Neural progenitor cell (in vitro differentiated cells): ENCODE measurements around the gene TGFBR3.

Source experiments
- EZH2 ChIP-seq: fragments of 200-600 bp; sonication (generic); IDR thresholded peaks from 2 replicates; pipeline ENCODE4 v1.6.1; 2017; ENCODE audit warnings: antibody characterized with exemption, mild to moderate bottlenecking, moderate library complexity
- EZH2phosphoT487 ChIP-seq: fragments of 200-600 bp; sonication (generic); IDR thresholded peaks from 2 replicates; pipeline ENCODE4 v1.6.1; 2017; ENCODE audit warnings: antibody characterized with exemption
- TF ChIP-seq, protein P1 (sequence below): fragments of 200-600 bp; sonication (generic); IDR thresholded peaks from 2 replicates; pipeline ENCODE4 v1.5.1; 2017; ENCODE audit warnings: antibody characterized with exemption, mild to moderate bottlenecking

DNA sequence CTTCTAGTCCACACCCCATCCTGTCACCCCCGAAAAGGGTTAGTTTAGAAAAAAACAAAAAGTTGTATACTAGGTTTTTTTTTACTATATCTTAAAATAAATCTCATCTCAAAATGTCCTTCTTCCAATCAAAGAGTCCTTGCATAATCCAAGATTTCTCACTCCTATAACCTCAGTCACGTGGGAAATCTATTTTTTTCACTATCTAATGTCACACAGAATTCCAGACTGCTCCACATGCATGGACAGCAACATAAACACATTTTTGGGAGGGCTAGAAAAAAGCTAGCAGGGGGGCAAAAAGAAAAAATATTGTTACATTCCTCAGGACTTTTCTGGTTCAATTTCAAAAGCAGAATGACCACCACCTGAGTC is 39.3 kb downstream of the TGFBR3 start:
- TF ChIP-seq, protein P1, sequence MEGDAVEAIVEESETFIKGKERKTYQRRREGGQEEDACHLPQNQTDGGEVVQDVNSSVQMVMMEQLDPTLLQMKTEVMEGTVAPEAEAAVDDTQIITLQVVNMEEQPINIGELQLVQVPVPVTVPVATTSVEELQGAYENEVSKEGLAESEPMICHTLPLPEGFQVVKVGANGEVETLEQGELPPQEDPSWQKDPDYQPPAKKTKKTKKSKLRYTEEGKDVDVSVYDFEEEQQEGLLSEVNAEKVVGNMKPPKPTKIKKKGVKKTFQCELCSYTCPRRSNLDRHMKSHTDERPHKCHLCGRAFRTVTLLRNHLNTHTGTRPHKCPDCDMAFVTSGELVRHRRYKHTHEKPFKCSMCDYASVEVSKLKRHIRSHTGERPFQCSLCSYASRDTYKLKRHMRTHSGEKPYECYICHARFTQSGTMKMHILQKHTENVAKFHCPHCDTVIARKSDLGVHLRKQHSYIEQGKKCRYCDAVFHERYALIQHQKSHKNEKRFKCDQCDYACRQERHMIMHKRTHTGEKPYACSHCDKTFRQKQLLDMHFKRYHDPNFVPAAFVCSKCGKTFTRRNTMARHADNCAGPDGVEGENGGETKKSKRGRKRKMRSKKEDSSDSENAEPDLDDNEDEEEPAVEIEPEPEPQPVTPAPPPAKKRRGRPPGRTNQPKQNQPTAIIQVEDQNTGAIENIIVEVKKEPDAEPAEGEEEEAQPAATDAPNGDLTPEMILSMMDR = no peak
- TF ChIP-seq EZH2 = no peak
- TF ChIP-seq EZH2phosphoT487 = no peak
